Transverse colon (tissue), 4 donors: ENCODE data around the gene ZNF524. TPM values are rescaled to one million over a fixed set of nuclear protein-coding genes. Genes with fewer than 3 reads are reported as not detected.

Experiments used
- DNase-seq: peaks from one replicate; pipeline ENCODE4 v3.0.0-alpha.2; 2019
- H3K27ac ChIP-seq, 4 donors: fragments of 200-600 bp; sonication (generic); 2 replicates each; pipeline ENCODE4 v1.5.1; 2016 to 2018; ENCODE audit warnings: inconsistent platforms in 4 of 4
- H3K27me3 ChIP-seq: fragments of 200-600 bp; sonication (generic); 2 replicates; pipeline ENCODE4 v1.5.1; 2017; ENCODE audit warnings: inconsistent platforms
- H3K36me3 ChIP-seq, 4 donors: fragments of 200-600 bp; sonication (generic); 2 replicates each; pipeline ENCODE4 v1.5.1; 2017 to 2019; ENCODE audit warnings: inconsistent platforms in 4 of 4
- H3K4me1 ChIP-seq, 4 donors: fragments of 200-600 bp; sonication (generic); 2 replicates each; pipeline ENCODE4 v1.5.1; 2017 to 2020; ENCODE audit warnings: inconsistent platforms in 4 of 4
- H3K4me3 ChIP-seq, 4 donors: fragments of 200-600 bp; sonication (generic); 1 replicate in 1 of 4; 2 replicates in 3 of 4; pipeline versions ENCODE4 v1.5.1 to v1.6.1; 2017 to 2019; ENCODE audit warnings: inconsistent platforms in 4 of 4
- H3K9me3 ChIP-seq, 2 donors: fragments of 200-600 bp; sonication (generic); 2 replicates each; pipeline ENCODE4 v1.5.1; 2017 to 2019; ENCODE audit warnings: inconsistent platforms in 2 of 2
- EP300 ChIP-seq: sonication (generic); formaldehyde crosslinking; IDR thresholded peaks from one replicate; pipeline ENCODE4 v1.6.1; 2017; ENCODE audit warnings: antibody characterized with exemption, low read depth
- POLR2A ChIP-seq: fragments of 450-650 bp; IDR thresholded peaks from one replicate; pipeline ENCODE4 v1.6.1; 2016; ENCODE audit warnings: antibody characterized with exemption, mild to moderate bottlenecking, moderate library complexity
- POLR2AphosphoS5 ChIP-seq, 3 donors: sonication (generic); formaldehyde crosslinking; IDR thresholded peaks; one replicate each; pipeline ENCODE4 v1.6.1; 2016; ENCODE audit warnings: antibody characterized with exemption in 3 of 3
- WGBS, 2 donors: methylation state at CpG; one replicate each; pipeline ENCODE4 v1.1.5; 2018; ENCODE audit warnings: low coverage in 1 of 2; 5-methylcytosine and 5-hydroxymethylcytosine counted together
- in situ Hi-C, 4 donors: fragments of 200-750 bp; cut with MboI; loops; one replicate each; pipeline versions ENCODE4 v1.15.0 to v1.15.1; 2017; ENCODE audit warnings: low sequenced_read_pairs in 3 of 4, low pct_ligation_motif_present in 1 of 4, low pct_unique_long_range_greater_than_20kb in 1 of 4
- intact Hi-C: fragments of 100-400 bp; cut with DNase I; formaldehyde crosslinking; loops from one replicate; pipeline ENCODE4 v1.15.1; 2023; ENCODE audit warnings: low total_unique reads
- total RNA-seq, 4 donors: library from RNA; depleted of rRNA; stranded (reverse); fragments of >200 nt; gene quantifications; one replicate each; pipeline ENCODE4 v1.1.0, GENCODE V29; 2016
- TF ChIP-seq, protein P1 (sequence below), 5 experiments: fragments of 200-600 bp in 3 of 5; fragments of 450-650 bp in 2 of 5; sonication (generic) in 3 of 5; IDR thresholded peaks; 1 replicate in 2 of 5; 2 replicates in 3 of 5; pipeline ENCODE4 v1.5.1; 2016 to 2017; ENCODE audit warnings: antibody characterized with exemption in 5 of 5, inconsistent platforms in 3 of 5, mild to moderate bottlenecking in 2 of 5, moderate library complexity in 1 of 5

The ZNF524 gene
- total RNA-seq, 4 donors from 2014 or later, result 17.7 to 51.1 (median 37.9) TPM

- Histone ChIP-seq H3K27ac (no peak overlapping the region), H3K4me1 (peaks cover 0 to 6% (median 0%) of the 10 kb centered on the region in 4 donors), H3K9me3 (no peaks in the 10 kb centered on the region), H3K4me3 (no peak overlapping the region), H3K36me3 (peaks cover 0 to 18% (median 8%) of the 10 kb centered on the region in 4 donors), H3K27me3 (no peaks in the 10 kb centered on the region)
- intact Hi-C loops, result loop anchor here (10.0 kb wide), 1 partner anchor 100 kb away; no protein-coding TSS in a partner anchor
- in situ Hi-C loops, result no loop called here
- TF ChIP-seq, protein P1, sequence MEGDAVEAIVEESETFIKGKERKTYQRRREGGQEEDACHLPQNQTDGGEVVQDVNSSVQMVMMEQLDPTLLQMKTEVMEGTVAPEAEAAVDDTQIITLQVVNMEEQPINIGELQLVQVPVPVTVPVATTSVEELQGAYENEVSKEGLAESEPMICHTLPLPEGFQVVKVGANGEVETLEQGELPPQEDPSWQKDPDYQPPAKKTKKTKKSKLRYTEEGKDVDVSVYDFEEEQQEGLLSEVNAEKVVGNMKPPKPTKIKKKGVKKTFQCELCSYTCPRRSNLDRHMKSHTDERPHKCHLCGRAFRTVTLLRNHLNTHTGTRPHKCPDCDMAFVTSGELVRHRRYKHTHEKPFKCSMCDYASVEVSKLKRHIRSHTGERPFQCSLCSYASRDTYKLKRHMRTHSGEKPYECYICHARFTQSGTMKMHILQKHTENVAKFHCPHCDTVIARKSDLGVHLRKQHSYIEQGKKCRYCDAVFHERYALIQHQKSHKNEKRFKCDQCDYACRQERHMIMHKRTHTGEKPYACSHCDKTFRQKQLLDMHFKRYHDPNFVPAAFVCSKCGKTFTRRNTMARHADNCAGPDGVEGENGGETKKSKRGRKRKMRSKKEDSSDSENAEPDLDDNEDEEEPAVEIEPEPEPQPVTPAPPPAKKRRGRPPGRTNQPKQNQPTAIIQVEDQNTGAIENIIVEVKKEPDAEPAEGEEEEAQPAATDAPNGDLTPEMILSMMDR (IDR thresholded peaks at IDR 0.05), result no peak
- TF ChIP-seq POLR2AphosphoS5 (IDR thresholded peaks at IDR 0.05) (no peak), EP300 (no peak), POLR2A (no peak)
- WGBS, 2 donors, result 96% methylated on average over 98 of the region's 98 CpGs; no CpG with 5 or more reads in 1 of the 2 donors
- DNase-seq, result no peak
Observed at GRCh38 chr19:55614711-55615542, 14.8 kb downstream of the ZNF524 start.

DNA sequence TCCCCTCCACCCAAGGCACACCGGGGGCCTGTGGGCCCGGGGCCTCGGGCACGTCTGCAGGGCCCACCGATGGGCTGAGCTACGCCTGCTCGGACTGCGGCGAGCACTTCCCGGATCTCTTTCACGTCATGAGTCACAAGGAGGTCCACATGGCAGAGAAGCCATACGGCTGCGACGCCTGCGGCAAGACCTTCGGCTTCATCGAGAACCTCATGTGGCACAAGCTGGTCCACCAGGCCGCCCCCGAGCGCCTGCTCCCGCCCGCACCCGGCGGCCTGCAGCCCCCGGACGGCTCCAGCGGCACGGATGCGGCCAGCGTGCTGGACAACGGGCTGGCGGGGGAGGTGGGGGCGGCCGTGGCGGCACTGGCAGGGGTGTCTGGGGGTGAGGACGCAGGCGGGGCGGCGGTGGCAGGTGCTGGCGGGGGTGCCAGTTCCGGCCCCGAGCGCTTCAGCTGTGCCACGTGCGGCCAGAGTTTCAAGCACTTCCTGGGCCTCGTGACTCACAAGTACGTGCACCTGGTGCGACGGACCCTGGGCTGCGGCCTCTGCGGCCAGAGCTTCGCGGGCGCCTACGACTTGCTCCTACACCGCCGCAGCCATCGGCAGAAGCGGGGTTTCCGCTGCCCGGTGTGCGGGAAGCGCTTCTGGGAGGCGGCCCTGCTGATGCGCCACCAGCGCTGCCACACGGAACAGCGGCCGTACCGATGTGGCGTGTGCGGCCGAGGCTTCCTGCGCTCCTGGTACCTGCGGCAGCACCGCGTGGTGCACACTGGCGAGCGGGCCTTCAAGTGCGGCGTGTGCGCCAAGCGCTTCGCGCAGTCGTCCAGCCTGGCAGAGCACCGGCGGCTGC is 15.7 kb downstream of the ZNF524 start:
- in situ Hi-C loops (no loop called here), intact Hi-C loops (loop anchor here (10.0 kb wide), 1 partner anchor 101 kb away; no protein-coding TSS in a partner anchor)
- no peaks in the 10 kb centered on the region for H3K27me3 ChIP-seq
- H3K27ac ChIP-seq, result no peak overlapping the region
- no peak overlapping the region for H3K4me3 ChIP-seq
- H3K4me1 ChIP-seq, result peaks cover 0 to 6% (median 0%) of the 10 kb centered on the region in 4 donors
- 98 to 100% methylated on average over 5 to 71 of the region's 88 CpGs for WGBS, 2 donors
- no peak for DNase-seq
- H3K9me3 ChIP-seq, result no peaks in the 10 kb centered on the region
- TF ChIP-seq POLR2A, result no peak
- TF ChIP-seq POLR2AphosphoS5 (IDR thresholded peaks at IDR 0.05), result no peak
- TF ChIP-seq EP300, result no peak
- TF ChIP-seq, protein P1 (IDR thresholded peaks at IDR 0.05), result no peak
- peaks cover 0 to 18% (median 8%) of the 10 kb centered on the region in 4 donors for H3K36me3 ChIP-seq

- 93 to 97% methylated on average over 9 to 31 of the region's 38 CpGs for WGBS, 2 donors
- no peaks in the 10 kb centered on the region for H3K9me3 ChIP-seq
Observed at GRCh38 chr19:55616395-55616875, 16.3 kb downstream of the ZNF524 start.

More at GRCh38 chr19:55616395-55616875, 16.3 kb downstream of the ZNF524 start:
- peaks cover 0 to 2% (median 0%) of the 10 kb centered on the region in 4 donors for H3K4me1 ChIP-seq
- H3K27ac ChIP-seq, result no peak overlapping the region
- intact Hi-C loops, result loop anchor here (10.0 kb wide), 1 partner anchor 102 kb away; no protein-coding TSS in a partner anchor
- H3K36me3 ChIP-seq, result peaks cover 0 to 18% (median 8%) of the 10 kb centered on the region in 4 donors
- H3K4me3 ChIP-seq, result no peak overlapping the region
- no peaks in the 10 kb centered on the region for H3K27me3 ChIP-seq
- TF ChIP-seq POLR2A (no peak), POLR2AphosphoS5 (IDR thresholded peaks at IDR 0.05) (no peak), EP300 (no peak)
- TF ChIP-seq, protein P1 (IDR thresholded peaks at IDR 0.05), result no peak
- in situ Hi-C loops, result no loop called here
- no peak for DNase-seq
